ENCODE measurements around the gene GAS7.

Gene GAS7

DNA sequence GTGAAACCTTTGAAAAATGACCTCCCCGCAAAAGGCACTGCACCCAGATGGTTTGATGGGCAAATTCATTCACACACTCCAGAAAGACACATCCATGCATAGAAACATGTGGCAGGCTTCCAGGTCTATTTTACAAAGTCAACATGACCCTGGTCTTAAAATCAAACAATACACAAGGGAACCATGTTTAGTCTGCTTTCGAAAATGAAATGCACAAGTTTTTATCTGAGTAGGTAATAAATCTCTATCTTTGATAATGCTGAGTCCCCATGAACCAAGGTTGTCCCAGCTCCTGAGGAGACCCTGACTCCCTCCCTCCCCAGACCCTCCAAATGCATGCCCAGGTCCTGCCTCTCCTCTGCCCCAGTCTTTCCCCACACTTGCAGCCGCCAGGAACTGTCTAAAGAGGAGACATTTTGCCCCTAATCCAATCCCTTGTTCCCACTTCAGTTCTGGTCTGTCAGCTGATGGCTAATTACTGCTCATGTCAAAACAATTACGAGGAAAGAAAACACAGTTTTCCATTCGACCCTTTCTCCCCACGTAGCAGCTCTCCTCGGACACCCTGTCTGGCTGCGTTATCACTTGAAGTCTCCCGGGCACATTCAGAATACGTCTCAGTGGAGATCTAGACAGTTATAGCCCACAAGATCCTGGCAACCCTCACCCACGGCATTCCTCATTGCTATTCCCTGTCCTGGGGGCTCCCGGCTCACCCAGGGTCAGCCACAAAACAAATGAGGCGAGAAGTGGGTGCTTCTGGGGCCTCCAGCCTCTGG lies 224.5 kb downstream of the GAS7 start:
- DNase-seq = no peak

DNA sequence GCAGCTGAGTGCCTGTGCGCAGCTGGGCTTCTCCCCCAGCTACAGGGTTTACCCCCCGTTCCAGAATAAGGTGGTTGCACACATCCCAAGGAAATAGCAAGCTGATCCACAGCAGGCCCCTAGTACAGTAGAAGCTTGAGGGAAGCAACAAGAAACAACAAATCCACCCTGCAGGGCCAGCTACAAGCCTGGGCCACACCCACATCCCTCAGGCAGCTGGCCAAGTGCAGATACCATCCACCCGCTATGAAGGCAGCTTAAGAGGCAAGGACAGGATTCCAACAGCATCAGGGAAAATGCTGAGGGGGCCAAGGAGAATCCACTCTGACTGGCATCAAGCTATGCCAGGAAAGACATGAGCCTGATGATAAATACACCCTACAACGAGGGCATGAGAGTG lies 226.4 kb downstream of the GAS7 start:
- DNase-seq = no peak

DNA sequence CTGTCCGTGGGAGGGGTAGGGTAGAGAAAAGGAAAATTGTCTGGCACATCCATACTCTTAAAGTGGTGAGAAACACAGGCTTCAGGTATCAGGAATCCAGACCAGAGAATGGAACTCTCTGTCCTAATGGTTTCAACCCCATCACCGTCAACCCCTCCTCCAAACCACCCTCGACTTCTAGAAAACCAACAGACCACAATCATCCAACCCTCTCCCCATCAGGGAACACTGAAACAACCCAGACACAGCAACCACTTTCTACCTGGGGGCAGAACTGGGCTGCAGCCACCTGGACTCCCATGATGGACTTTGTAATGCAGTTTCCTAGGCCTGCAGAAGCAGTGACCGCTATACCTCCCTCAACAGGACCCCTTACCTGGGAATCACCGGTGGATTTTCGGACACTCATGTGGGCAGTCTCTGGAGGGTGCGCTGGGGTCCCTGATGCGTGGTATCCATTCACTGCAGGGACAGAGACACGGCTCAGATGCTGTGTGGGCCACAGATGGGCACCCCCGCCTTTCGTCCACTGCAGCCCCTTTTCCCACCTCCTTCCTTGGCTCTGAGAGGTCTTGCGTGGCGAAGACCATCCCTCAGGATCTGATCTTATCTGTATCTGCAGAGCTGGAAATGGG lies 229.0 kb downstream of the GAS7 start:
- DNase-seq = no peak

DNA sequence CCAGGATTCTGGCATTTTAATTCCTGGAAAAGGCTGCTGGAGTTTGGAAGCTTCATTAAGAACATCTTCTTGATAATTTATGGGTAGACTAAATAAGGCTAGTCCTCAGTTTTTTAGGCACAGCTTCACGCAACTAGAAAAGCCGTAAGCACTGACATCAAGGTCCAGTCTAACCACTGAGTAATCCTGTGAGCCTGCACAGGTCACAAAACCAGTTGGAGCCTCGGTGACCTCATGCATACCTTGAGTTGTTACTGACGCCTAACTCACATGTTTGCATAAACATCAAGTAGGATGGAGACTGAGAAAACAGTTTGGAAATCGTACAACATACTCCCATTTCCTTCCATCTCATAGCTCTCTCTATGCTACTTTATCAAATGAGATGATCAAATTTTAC lies 229.5 kb downstream of the GAS7 start:
- DNase-seq = no peak

DNA sequence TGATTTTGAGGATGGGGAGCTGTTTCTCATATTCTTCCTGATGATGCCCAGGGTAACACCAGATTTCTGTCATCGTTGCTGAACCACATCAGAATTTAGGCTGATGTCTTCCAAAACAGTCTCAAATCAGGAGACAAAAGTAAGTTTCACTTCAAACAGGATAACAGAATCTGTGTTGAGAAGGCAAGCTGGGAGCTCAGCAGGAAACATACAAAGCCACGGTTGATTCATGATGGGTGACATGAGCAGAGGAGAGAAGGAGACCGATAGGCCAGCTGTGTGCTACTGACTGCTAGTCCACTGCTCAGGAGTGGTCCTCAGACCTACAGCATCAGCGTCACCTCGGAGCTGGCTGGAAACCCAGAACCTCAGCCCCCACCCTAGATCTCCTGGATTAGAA lies 230.4 kb downstream of the GAS7 start:
- DNase-seq = no peak

DNA sequence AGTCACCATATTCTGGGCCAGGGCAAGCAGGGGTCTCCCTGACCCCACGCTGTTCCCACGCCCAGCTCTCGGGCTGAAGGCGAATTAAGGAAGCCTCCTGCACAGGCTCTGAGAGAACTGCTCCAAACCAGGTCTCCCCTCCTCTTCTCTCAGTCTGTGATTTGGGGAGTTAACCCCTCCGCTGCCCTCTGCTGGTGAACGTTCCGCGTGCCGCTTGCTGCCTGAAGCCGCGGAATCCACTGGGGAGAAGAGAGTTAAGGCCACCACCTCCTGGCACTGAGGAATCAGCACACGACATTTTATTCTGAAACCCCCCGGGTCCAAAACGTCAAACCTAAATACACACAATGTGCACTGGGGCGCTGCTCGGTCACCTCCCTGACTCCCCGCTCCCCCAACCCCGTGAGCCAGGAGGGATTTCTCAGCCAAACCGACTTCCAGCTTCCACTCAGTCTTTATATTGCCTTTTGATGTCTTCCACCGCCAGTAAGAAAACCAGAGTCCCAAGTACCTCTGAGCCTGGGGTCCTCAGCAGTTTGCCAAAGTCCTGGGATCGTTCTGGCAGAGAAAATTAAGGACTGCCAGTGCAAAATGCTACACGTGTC lies 238.9 kb downstream of the GAS7 start:
- no peak for DNase-seq

DNA sequence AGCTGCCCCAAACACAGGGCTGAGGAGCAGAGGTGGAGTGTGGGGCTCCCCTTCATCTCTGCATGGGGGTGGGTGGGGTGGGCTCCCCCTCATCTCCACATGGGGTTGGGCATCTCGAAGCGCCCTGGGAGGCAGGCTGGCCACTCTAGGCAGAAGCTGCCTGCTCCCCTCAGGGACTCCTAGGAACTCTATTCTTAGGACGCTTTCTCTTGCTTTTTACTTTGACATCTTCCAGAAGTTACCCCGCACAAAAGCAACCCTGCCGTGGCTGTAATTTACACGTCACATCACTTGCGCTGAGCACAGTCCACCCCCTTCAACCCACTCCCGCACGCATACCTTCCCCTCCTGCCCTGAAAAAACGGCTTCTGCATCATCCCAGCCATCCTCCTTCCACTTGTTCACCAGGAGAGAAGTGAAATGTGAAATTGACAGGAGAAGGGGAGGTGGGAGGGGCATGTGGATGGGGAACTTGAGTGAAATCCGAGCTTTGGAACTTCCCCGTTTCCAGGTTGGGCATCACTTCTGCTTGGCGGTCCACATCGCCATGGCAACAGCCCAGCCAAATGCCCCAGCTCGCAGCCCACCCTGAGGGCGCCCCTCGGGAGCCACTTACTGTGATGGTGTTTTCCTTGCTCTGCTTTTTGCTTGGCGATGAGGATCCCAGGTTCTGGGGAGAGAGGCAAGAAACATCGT lies 239.7 kb downstream of the GAS7 start:
- no peak for DNase-seq

DNA sequence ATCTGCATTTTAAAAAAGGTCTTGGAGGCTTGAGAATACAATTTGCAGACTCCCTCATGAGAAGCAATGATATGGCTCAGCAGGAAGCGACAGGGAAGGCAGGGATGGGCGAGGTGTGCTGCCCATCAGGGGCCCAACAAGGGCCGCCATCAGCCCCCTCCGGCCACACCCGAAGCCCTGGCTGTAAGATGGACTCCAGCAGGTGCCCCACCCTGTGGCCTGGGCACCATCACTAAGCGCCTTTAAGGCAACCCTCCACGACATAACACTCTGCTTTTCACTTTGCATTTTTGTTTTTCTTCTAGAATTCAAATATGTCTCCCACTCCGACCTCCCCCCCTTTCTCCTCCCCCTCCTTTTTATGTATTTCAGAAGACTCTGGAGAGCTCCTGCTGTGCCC lies 241.2 kb downstream of the GAS7 start:
- DNase-seq = no peak

DNA sequence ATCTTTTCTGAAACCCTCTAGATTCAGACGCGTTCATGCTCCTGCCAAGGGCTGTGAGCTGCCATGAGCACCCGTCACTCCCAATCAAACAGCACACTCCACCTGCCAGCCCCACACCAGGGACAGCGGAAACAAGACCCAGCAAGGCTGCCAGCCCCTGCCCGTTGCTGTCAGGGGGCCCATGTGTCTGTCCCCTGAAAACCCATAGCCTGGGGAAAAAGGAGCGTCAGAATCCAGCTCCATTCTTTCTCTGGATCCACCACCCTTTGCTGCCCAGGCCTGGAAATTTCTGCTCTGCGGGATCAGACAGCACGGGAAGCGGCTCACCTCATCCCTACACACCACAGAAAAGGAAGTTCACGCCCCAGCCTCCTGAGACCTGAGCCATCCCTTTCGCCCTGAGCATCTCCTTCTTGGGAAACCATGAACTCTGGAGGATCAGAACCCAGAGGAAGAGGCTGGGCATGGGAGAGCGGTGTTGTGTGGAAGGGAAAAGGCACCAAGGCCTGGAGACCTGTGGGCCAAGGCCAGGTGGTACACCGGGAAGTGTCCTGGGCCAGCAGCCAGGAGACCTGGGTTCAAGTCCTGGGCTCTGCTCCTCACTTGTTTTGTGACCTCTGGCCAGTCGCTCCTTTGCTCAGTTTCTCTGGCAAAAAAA lies 241.8 kb downstream of the GAS7 start:
- DNase-seq = no peak

DNA sequence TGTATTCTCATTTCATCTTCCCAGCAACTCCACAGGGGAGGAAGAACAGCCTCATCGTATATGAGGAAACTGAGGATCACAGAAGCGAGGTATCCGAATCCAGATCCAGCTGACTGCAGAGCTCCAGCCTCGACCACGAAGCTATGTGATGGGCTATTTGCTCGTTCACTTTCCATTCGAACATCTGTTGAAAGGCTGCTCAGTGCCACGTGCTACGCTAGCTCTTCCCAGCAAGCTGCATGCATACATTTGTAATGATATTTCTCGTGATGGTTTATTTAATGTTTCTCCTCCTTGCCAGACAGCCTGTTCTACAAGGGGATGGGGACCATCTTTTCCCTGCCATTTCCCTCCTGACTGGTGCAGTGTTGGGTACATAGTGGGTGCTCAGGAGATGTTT lies 244.9 kb downstream of the GAS7 start:
- DNase-seq = no peak

DNA sequence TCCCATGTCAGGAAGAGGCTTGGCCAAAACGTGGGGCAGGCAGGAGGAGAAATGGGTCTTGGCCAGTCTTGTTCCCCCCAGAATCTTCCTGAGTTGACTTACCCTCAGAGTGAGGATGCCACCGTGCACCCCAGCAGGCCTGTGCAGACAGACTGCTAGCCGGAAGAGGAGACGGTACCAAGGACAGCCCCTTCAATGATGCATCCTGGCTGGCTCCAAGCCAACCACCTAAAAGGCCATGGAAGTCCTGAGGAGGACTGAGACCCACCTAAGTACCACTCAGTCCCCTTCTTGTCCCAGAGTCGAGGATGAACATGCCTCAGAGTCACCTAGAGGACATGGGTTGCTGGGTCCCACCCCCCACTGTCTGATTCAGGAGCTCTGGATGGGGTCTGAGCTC lies 246.6 kb downstream of the GAS7 start:
- DNase-seq = no peak

DNA sequence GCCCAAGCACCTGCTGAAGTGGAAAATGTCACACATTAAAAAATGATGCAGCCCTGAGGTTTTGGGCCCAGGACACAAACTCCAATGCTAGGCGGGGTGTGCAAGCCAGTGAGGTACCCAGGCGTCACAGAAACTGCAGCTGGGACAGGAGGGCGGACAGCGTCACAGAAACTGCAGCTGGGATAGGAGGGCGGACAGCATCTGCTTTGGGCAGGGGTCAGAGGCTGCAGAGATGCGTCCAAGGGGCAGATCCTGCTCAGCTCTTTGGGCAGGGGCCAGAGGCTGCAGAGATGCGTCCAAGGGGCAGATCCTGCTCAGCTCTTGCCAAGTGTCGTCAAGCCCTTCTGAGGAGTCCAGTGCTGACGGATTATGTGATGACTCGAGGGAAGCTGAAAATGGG lies 249.5 kb downstream of the GAS7 start:
- no peak for DNase-seq

DNA sequence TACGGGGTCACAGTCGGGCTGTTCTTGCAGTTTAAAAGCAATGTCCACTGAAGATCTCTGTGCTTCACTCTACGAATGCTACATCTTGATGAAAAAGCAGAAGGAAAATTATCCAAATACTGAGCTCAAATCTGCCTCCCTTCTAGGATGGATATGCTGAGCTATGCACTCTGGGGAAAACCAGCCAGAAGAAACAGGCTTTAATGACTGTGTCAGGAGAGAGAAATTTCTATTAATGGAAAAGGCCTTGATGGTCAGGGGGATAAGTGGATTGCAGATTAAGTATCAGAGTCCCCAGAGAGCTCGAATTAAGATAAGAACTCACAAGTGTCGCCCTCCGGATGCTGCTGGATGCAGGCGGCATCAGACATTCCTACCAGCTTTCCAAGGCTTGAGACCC lies 253.7 kb downstream of the GAS7 start:
- no peak for DNase-seq

DNA sequence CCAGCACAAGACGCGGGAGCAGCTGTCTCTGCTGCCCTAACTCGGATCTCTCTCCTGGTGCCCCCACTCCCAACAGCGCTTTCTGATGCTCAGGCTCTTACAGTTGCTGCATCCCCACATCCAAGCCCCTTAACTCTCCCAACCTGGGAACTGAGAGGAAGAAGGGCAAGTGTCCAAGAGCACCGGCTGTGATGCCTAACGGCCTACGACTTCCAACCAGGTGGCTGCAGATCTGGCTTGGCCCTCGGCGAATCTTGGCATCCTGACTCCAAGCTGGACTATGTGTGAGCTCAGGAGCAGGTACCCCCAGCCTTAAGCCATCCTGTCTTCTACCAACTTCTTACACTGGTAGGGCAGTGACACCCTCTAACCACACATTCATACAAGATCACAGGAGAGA lies 255.1 kb downstream of the GAS7 start:
- DNase-seq = no peak

DNA sequence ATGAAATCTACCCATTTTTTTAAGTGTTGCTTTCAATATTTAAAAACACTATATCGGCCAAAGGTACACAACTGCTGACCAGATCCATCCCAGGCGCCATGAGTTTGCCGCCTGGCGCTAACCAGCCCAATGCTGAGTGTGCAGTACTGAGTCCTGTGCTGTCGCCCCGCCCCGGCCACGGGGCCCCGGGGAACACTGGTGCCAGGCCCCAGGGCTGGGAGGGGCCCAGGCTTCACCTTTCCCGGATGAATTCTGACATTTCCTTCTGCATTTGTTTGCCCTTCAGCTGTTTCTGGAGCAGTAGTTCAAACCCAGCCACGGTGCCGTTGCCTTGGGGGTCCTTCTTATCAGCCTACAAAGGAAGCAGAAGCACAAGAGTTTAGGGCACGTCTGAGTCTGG lies 255.5 kb downstream of the GAS7 start:
- DNase-seq = no peak

DNA sequence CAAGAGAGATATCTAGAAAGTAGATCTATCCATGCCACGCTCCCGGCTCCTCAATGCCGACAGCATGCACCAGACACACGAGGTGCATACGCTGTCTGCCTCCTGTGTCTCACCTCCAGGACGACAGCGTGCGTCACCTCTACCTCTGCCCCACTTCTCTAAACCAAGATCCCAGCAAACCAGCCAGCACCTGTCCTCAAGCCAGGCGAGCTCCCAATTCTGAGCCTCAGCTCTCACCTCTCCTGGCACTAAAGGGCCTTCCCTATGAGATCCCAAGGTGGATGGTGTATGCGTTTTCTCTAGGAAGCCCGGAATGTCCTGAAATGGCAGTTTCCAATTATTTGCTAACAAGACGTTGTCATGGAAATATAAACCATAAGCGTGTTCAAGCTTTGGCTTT lies 257.1 kb downstream of the GAS7 start:
- DNase-seq = no peak

DNA sequence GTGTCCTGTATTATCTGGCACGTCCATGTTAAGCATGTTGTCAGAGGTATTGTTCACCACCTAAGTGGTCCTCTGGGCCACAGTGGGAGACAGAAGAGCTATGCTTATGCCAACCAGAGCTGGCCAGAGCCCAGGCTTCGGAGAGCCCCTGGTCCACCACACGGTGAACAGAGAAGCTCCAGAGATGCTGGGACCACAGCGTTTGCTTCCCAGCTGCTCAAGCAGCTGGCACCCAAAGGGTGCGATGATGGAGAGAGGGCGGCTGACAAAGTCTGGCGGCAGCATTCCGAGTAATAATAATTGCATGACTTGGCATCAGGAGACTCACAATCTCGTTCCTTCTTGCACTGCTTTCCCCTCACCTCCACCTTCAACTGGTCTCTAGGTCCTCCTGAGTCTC lies 257.6 kb downstream of the GAS7 start:
- DNase-seq = no peak

DNA sequence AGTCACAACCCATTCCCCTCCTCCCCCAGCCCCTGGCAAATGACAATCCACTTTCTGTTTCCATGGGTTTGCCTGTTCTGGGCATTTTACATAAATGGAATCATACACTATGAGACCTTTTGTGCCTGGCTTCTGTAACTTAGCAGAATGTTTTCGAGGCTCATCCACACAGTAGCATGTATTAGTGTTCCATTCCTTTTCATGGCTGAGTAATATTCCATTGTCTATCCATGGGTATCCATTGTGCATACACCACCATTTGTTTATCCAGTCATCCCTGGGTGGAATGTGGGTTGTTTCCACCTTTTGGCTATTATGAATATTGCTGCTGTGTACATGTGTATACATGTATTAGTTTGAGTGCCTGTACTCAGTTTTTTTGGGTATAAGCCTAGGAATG lies 259.6 kb downstream of the GAS7 start:
- no peak for DNase-seq

DNA sequence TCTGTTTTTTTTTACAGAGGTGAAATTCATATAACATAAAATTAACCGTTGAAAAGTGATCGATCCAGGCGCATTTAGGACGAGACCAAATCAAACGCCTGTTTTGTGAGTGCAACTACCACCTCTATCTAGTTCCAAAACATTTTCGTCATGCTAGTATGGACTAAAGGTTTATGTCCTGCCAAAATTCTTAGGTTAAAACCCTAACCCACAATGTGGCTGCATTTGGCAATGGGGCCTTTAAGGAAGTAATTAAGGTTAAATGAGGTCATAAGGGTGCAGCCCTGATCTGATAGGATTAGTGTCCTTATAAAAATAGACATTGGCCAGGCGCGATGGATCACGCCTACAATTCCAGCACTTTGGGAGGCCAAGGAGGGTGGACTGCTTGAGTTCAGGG lies 260.5 kb downstream of the GAS7 start:
- no peak for DNase-seq

DNA sequence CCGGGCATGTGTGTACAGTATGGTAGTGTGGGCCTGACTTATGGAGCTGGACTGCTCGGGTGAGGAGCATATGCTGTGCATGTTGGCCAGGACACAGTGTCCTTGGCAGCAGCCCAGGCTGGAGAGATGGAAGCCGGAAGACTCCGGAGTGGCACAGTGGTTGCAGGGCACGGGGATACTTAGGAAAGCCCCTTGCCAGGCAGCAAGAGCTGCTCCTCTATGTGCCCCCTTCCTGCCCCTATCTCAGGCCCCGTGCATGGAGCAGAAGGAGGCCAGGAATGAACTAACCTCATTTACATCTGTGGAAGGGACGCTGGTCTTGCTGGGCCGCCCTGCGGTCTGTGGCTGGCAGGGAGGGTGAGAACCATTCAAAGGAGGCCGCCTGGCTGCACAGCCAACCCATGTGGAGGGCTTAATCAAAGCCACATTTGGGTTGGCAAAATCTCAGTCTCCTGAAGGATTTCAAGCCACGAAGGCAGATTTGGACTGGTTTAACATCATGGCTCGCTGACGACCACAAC lies 261.1 kb downstream of the GAS7 start:
- DNase-seq = no peak

DNA sequence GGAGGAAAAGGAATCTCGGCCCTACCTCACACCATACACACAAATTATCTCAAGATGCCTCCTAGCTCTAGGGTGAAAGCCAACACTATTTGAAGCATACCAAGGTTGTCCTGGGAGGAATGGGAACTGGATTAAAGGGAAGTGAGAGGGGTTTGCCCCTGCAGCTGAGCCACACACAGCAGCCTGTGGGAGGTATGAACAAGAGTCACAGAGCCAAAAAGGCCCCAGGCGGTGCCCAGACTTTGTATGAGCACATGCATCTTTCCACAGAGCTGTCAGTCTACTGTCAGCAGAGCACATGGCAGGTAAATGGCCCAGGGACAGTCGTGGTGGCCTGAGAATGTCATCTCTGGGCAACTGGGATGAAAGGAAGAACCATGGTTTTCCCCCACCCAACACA lies 262.3 kb downstream of the GAS7 start:
- DNase-seq = no peak

DNA sequence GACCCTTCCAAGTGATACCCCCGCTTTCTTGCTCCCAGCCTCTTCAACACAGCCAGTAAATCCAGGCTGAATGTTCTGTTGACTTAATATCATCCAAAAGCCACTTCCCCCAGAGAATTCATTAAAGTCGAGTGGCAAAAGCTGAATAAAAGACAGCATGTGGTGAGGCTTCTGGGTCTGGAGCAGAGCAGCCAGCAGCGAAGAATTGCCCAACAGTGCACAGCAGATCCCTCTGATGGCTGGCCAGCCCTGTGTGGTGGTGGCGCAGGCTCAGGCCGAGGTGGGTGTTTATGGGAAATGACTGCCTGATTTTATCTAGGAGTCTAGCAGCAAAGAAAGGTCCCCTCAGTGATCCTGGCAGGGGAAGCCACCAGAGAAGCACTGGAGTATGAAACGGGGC lies 263.0 kb downstream of the GAS7 start:
- no peak for DNase-seq

DNA sequence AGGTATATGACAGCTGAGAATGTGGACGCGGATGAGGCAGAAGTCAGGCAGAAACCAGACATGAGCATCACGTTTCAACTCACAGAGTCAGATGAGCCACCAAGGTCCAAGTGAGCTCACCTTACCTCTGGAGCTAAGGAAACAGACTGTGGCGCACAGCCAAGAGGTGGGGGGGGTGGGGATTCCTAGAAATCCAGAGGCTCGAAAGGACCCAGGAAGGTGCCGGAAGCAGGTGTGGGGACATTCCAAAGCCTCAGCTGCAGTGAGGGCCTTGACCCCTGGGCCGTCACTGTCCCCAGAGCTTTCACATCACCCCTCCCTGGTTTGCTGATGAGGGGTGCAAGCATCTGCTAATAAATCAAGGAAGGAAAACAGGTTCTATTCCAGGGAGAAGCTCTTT lies 264.1 kb downstream of the GAS7 start:
- no peak for DNase-seq

All from activated CD4-positive, alpha-beta T cell treated with anti-CD3 and anti-CD28 coated beads, Interleukin-2, amount 50 U/mL, for 4 hours (primary cell).